GM10847 (cell line): Measurements from ENCODE around the gene MAN1A1.

Experiments
- POLR2A ChIP-seq: IDR thresholded peaks from 2 replicates; pipeline ENCODE4 v1.6.1; 2011; ENCODE audit not compliant: insufficient read length; ENCODE audit errors: extremely low read depth

The MAN1A1 gene

GRCh38 chr6:119250036-119250435 is 99.5 kb downstream of the MAN1A1 start:
- TF ChIP-seq POLR2A, result no peak

DNA sequence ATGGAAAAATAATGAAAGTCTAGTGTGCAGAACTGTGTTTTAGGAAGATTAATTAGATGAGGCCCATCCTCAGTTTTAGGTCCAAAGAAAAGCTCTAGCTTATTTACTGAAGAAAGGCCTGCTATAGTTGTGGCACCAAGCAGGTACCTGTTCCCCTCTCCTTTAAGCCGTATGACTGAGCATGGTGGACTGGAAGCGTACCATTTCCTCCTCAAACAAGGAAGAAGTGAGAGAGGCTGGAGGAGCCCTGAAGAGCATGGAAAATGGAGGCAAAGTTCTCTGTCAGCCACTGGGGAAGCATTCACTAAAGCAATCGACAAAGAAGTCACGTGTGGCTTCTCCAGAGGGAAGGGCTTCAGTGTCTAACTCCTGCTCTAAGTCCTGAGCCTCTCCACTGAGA is 100.2 kb downstream of the MAN1A1 start:
- TF ChIP-seq POLR2A, result no peak

DNA sequence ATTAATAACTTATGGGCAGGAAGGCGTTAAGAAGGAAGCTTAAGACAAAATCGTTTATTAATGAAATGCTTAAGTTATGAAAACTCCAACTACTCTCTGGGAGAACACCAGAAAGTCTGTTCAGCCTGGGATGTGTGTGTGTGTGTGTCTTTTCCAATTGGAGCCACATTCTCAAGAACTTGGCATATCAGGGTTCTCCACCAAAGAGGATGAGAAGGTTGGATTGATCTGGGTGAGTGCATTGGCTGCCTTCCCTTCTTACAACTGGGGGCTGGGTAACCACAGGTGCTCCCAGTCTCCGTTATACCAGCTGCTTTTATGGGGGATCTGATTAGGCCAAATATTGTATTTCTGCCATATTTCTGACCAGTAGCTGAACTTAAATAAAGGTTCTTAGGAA is 102.1 kb downstream of the MAN1A1 start:
- TF ChIP-seq POLR2A, result no peak

DNA sequence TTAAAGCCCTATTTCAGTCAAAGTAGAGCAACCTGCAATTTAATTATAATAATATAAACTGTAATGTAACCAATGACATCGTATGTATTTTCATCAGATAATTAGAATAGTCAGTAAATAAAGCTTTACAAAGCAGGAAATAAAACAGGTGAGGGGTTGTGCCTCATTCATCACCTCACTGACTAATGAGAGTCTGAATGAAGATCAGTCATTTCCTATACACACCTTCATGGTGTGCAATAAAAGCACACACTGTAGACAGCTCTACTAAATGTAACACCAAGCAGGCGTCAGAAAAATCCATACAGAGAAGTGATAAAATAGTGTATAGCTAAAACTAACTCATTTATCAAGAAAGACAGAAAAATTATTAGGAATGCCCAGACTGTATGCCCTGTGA is 105.9 kb downstream of the MAN1A1 start:
- TF ChIP-seq POLR2A, result no peak

GRCh38 chr6:119243037-119243436 is 106.5 kb downstream of the MAN1A1 start:
- TF ChIP-seq POLR2A, result no peak

- no peak for TF ChIP-seq POLR2A
These were observed 107.8 kb downstream of the MAN1A1 start for GRCh38 chr6:119241540-119242309.

- TF ChIP-seq POLR2A, result no peak
These were observed 108.5 kb downstream of the MAN1A1 start for GRCh38 chr6:119241111-119241465.

GRCh38 chr6:119240257-119241110 is 109.1 kb downstream of the MAN1A1 start:
- no peak for TF ChIP-seq POLR2A

DNA sequence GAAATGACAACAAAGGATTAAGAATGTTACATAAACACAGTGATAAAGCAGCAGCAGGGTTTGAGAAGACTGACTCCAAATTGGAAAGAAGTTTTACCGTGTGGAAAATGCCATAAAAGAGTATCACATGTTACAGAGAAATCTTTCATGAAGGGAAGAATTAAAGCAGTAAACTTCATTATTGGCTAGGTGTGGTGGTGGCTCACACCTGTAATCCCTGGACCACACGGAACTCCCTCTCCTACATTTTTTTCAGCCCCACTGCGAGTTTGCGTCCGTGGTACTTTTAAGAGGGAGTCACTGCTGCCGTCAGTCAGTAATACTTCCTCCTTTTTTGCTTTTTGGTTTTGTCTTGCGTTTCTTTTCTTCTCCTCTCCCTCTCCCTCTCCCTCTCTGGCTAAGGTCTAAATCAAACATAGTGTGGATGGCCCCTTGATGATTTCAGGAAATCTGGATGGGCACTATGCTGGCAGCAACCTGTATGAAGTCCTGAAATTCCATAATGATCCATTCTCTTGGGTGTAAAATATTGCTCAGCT is 112.3 kb downstream of the MAN1A1 start:
- TF ChIP-seq POLR2A, result no peak

- TF ChIP-seq POLR2A, result no peak
These were observed 114.6 kb downstream of the MAN1A1 start for GRCh38 chr6:119234941-119235340.

- TF ChIP-seq POLR2A, result no peak
These were observed 115.1 kb downstream of the MAN1A1 start for GRCh38 chr6:119234457-119234856.

DNA sequence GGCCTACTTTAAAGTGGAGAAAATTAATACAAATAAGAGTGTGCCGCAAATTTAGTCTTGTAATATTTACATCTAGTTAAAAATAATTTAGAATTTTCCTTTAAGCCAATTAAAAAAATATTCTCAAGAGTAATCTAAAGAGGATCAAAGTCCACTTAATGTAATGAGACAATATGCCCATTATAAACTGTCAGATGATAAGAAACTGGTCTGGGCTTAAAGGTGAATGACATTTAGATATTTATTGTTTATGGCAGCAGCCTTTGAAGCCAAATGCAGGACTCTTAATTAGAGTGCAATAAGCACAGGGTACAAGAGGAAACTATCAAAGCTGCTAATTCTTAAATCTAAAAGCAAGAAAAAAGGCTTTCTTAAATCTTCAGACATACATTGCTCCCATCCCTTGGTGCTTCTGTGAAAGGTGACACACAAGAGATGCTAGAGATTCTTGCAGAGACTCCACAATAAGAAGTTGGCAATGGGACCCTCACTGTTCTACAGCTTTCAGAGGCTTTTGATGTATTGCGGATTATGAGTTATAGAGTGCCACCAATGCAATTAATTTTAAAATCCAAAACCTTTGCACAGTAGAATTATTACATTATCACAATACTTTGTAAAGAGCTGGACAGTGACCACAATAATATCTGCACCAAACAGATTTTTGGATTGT is 116.1 kb downstream of the MAN1A1 start:
- TF ChIP-seq POLR2A, result no peak

- no peak for TF ChIP-seq POLR2A
These were observed 118.2 kb downstream of the MAN1A1 start for GRCh38 chr6:119231394-119231793.

DNA sequence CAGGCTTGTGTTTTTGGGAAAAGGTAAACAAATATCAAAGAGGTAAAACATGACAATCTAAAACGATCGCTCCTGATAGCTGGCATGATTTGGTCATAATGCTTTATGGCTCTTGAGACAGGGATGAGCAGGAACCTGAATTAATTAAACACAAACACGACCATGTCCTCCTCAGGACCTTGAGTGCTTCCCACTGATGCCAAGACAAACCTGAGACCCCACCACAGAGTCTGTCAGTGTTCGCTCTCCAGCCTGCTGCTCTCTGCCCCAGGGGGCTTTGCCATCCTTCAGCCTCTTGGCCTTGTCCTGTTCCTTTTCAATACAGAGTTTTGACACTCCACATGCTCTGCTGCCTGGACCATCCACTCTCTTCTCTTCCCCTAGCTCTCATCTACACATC is 119.4 kb downstream of the MAN1A1 start:
- no peak for TF ChIP-seq POLR2A

- no peak for TF ChIP-seq POLR2A
These were observed 122.2 kb downstream of the MAN1A1 start for GRCh38 chr6:119227377-119227776.

DNA sequence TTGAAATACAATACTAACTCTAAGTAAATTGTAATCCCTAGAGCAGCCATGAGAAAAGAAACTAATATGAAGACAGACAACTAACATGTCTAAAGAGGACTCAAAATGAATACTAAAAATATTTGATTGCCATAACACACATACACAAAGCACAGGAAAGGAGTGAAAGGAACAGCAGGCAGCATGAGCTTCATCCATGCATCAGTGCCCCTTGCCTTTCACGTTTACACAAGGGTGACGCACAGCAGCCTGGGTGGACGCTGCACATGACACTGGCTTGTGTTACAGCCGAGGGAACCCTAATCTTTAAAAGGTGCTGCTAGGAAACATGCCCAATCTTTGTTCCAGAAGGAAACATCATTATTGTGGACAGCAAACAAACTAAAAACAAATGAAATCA is 123.5 kb downstream of the MAN1A1 start:
- TF ChIP-seq POLR2A, result no peak
